ENCODE measurements around the gene BIRC2. TPM values are rescaled to one million over a fixed set of nuclear protein-coding genes. Genes with fewer than 3 reads are reported as not detected.
"Not testable (repeated sequence)": the region's sequence is repeated elsewhere in the genome, so short reads cannot be mapped to it uniquely, and the experiment has no call there.

BIRC2 gene
- 10 to 100 TPM; 41.4 to 47.0 TPM for total RNA-seq

DNA sequence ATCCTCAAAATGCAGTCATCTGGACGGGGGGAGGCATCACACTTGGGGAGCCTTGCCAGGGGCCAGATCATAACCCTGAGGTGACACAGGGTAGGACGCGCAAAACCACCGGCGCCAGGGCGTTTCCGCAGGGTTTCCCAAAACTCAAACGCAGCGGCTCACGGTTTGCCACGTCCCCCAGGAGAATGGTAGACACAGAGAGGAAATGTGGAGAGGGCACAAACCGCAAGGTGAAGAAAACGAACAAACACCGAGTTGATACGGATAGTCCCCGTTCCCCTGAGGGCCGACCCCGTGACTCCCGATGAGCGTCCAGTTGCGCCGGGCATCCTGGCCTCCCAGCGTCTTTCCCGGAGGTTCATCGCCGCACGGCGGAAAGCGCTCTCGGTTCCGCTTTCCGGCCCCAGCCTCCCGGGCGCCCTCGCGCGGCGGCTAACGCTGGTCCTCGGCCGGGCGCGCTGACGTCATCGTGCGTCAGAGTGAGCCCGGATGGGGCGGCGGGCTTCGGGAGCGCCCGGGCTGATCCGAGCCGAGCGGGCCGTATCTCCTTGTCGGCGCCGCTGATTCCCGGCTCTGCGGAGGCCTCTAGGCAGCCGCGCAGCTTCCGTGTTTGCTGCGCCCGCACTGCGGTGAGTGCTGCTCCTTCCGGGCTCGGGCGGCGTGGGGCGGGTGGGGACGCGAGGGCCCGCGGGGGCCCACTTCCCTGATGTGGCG, at the start of gene BIRC2:
Gene BIRC2, plus strand, starts transcription at position 467 of the 714 bp plus-strand sequence. CDS start 2,641 bp downstream, outside the sequence.
- H3K4me3 Mint-ChIP-seq = peak within 1 kb of the TSS; percentile 90
- peak; percentile 96 to 98 for ATAC-seq
- peaks cover 16% of the 10 kb centered on the region for H3K36me3 Mint-ChIP-seq
- H3K27ac Mint-ChIP-seq = peak within 1 kb of the TSS; percentile 88 to 99
- H3K4me1 Mint-ChIP-seq (ENCODE audit: low read depth in 2 of 2) = peaks cover 30 to 34% of the 10 kb centered on the region in 2 donors
- H3K9me3 Mint-ChIP-seq = no peaks in the 10 kb centered on the region
- no peaks in the 10 kb centered on the region for H3K27me3 Mint-ChIP-seq
- peak; percentile 95 for DNase-seq (ENCODE audit: low spot score)

GRCh38 chr11:102300837-102301236, 46.2 kb upstream of the BIRC2 start:
- H3K9me3 Mint-ChIP-seq; H3K27me3 Mint-ChIP-seq; H3K4me3 Mint-ChIP-seq; H3K27ac Mint-ChIP-seq; ATAC-seq; DNase-seq (ENCODE audit: low spot score): not testable (repeated sequence)
- Mint-ChIP-seq H3K36me3 (peaks cover 11% of the 10 kb centered on the region), H3K4me1 (ENCODE audit: low read depth in 2 of 2) (peaks cover 19 to 28% of the 10 kb centered on the region in 2 donors)

- H3K4me3 Mint-ChIP-seq = no peak overlapping the region
- DNase-seq (ENCODE audit: low spot score) (no peak), ATAC-seq (no peak)
- no peak overlapping the region for H3K27ac Mint-ChIP-seq
- peaks cover 0 to 5% of the 10 kb centered on the region in 2 donors for H3K27me3 Mint-ChIP-seq
- H3K4me1 Mint-ChIP-seq (ENCODE audit: low read depth in 2 of 2) = peaks cover 27 to 34% of the 10 kb centered on the region in 2 donors
- H3K9me3 Mint-ChIP-seq = peaks cover 4% of the 10 kb centered on the region
- peaks cover 11% of the 10 kb centered on the region for H3K36me3 Mint-ChIP-seq
Measured at GRCh38 chr11:102302241-102302640, 44.8 kb upstream of the BIRC2 start.

- Mint-ChIP-seq H3K36me3 (peaks cover 8% of the 10 kb centered on the region), H3K27me3 (peaks cover 0 to 2% of the 10 kb centered on the region in 2 donors), H3K4me1 (ENCODE audit: low read depth in 2 of 2) (peaks cover 28 to 33% of the 10 kb centered on the region in 2 donors), H3K27ac (peak overlapping the region in 1 of 2 donors; percentile 4), H3K9me3 (peaks cover 4% of the 10 kb centered on the region), H3K4me3 (peak overlapping the region; percentile 21)
- DNase-seq (ENCODE audit: low spot score) (no peak), ATAC-seq (peak in 1 of 2 donors; percentile 61)
Measured at GRCh38 chr11:102304686-102305085, 42.3 kb upstream of the BIRC2 start.

DNA sequence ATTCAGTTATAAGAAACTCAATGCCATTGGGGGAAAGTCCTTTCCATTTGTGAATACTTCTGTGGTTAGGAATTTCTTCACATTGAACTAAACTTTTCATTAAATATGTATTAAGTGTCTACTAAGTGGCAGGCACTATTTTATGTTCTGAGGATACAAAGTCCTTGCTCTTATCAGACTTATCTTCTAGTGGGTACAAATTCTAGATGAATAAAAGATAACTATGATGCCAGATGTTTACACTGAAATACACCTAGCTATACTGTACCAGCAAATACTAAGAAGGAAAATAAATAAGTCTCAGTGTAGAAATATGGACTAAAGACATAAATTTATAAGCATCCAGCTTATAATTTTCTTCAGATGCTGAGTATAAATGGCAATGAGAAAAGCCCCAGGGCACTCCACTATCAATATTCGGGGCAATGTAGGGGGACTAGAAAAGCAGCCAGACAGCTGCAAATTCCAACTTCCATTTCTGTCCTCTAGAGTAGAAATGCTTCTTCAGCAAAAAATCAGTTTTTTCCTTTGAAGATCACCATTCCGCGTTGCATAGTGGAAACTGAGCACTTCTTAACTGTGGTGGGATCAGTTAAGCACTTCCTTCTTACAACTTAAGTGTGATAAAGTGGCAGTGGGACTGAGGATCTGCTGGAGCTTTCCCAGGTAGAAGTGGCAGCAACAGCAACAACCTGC, 41.5 kb upstream of the BIRC2 start:
- Mint-ChIP-seq H3K4me1 (ENCODE audit: low read depth in 2 of 2) (peaks cover 24 to 26% of the 10 kb centered on the region in 2 donors), H3K9me3 (peaks cover 4% of the 10 kb centered on the region), H3K36me3 (peaks cover 6% of the 10 kb centered on the region), H3K27ac (no peak overlapping the region), H3K27me3 (no peaks in the 10 kb centered on the region), H3K4me3 (peak overlapping the region; percentile 43)
- no peak for DNase-seq (ENCODE audit: low spot score)
- no peak for ATAC-seq

GRCh38 chr11:102306048-102306597, 40.9 kb upstream of the BIRC2 start:
- peaks cover 24 to 26% of the 10 kb centered on the region in 2 donors for H3K4me1 Mint-ChIP-seq (ENCODE audit: low read depth in 2 of 2)
- H3K4me3 Mint-ChIP-seq = peak overlapping the region; percentile 43
- H3K9me3 Mint-ChIP-seq = peaks cover 4% of the 10 kb centered on the region
- H3K36me3 Mint-ChIP-seq = peaks cover 6% of the 10 kb centered on the region
- ATAC-seq (no peak), DNase-seq (ENCODE audit: low spot score) (no peak)
- H3K27ac Mint-ChIP-seq = no peak overlapping the region
- H3K27me3 Mint-ChIP-seq = no peaks in the 10 kb centered on the region

GRCh38 chr11:102306817-102307726, 39.9 kb upstream of the BIRC2 start:
- Mint-ChIP-seq H3K36me3 (no peaks in the 10 kb centered on the region), H3K27ac (peak overlapping the region; percentile 19 to 50), H3K27me3 (no peaks in the 10 kb centered on the region), H3K9me3 (peaks cover 4% of the 10 kb centered on the region), H3K4me1 (ENCODE audit: low read depth in 2 of 2) (peaks cover 25 to 26% of the 10 kb centered on the region in 2 donors), H3K4me3 (peak overlapping the region; percentile 44)
- no peak for DNase-seq (ENCODE audit: low spot score)
- no peak for ATAC-seq

GRCh38 chr11:102307727-102308038, 39.3 kb upstream of the BIRC2 start:
- peak overlapping the region in 1 of 2 donors; percentile 19 for H3K27ac Mint-ChIP-seq
- H3K9me3 Mint-ChIP-seq = peaks cover 4% of the 10 kb centered on the region
- DNase-seq (ENCODE audit: low spot score) (no peak), ATAC-seq (no peak)
- no peak overlapping the region for H3K4me3 Mint-ChIP-seq
- H3K27me3 Mint-ChIP-seq = no peaks in the 10 kb centered on the region
- peaks cover 31% of the 10 kb centered on the region in 2 donors for H3K4me1 Mint-ChIP-seq (ENCODE audit: low read depth in 2 of 2)
- no peaks in the 10 kb centered on the region for H3K36me3 Mint-ChIP-seq

- H3K4me3 Mint-ChIP-seq = no peak overlapping the region
- no peaks in the 10 kb centered on the region for H3K9me3 Mint-ChIP-seq
- no peaks in the 10 kb centered on the region for H3K36me3 Mint-ChIP-seq
- peaks cover 35 to 40% of the 10 kb centered on the region in 2 donors for H3K4me1 Mint-ChIP-seq (ENCODE audit: low read depth in 2 of 2)
- H3K27ac Mint-ChIP-seq = peak overlapping the region in 1 of 2 donors; percentile 35
- no peaks in the 10 kb centered on the region for H3K27me3 Mint-ChIP-seq
- DNase-seq (ENCODE audit: low spot score) = no peak
- ATAC-seq = no peak
Measured at GRCh38 chr11:102309621-102310541, 37.1 kb upstream of the BIRC2 start.

- Mint-ChIP-seq H3K4me1 (ENCODE audit: low read depth in 2 of 2) (peaks cover 30 to 43% of the 10 kb centered on the region in 2 donors), H3K9me3 (no peaks in the 10 kb centered on the region), H3K4me3 (peak overlapping the region; percentile 82), H3K36me3 (peaks cover 3% of the 10 kb centered on the region), H3K27ac (peak overlapping the region; percentile 66 to 90), H3K27me3 (no peaks in the 10 kb centered on the region)
- no peak for ATAC-seq
- no peak for DNase-seq (ENCODE audit: low spot score)
Measured at GRCh38 chr11:102312667-102313066, 34.3 kb upstream of the BIRC2 start.

GRCh38 chr11:102313238-102313940, 33.6 kb upstream of the BIRC2 start:
- Mint-ChIP-seq H3K4me1 (ENCODE audit: low read depth in 2 of 2) (peaks cover 33 to 47% of the 10 kb centered on the region in 2 donors), H3K36me3 (peaks cover 6% of the 10 kb centered on the region), H3K27me3 (no peaks in the 10 kb centered on the region), H3K27ac (peak overlapping the region; percentile 66 to 90), H3K4me3 (peak overlapping the region; percentile 82), H3K9me3 (no peaks in the 10 kb centered on the region)
- ATAC-seq = no peak
- DNase-seq (ENCODE audit: low spot score) = no peak

DNA sequence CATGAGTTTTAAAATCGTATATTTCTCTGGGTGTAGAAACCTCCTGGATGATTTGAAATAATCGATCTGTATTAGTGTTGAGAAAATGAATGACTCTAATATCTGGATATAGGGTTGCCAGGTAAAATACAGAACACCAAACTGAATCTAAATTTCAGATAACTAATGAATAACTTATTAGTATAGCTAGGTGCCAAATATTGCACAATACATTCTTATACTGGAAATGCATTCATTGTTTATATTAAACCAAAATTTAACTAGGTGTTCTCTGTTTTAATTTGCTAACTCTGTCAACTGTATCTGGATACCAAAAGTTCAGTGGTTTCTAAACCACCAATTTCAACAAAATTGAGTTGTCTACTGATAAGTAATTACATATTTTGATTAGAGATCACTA, 32.2 kb upstream of the BIRC2 start:
- H3K36me3 Mint-ChIP-seq = peaks cover 20% of the 10 kb centered on the region

More for the DNA sequence above, 32.2 kb upstream of the BIRC2 start:
- Mint-ChIP-seq H3K27ac (peak overlapping the region; percentile 86 to 93), H3K9me3 (peaks cover 3% of the 10 kb centered on the region), H3K4me1 (ENCODE audit: low read depth in 2 of 2) (peaks cover 44 to 59% of the 10 kb centered on the region in 2 donors), H3K27me3 (no peaks in the 10 kb centered on the region), H3K4me3 (peak overlapping the region; percentile 53)
- ATAC-seq = no peak
- DNase-seq (ENCODE audit: low spot score) = no peak

Measured in natural killer cell treated with Interleukin-12 subunit alpha and Interleukin-12 subunit beta and Interleukin-15 and Interleukin-18, amount 100 ng/mL, for 72 hours (primary cell).